HG02571 (cell line): ENCODE measurements around the gene MMP15.
"Not testable (repeated sequence)": the region's sequence is repeated elsewhere in the genome, so short reads cannot be mapped to it uniquely, and the experiment has no call there.

Source experiments
- ATAC-seq: cut with Tn5 transposase; IDR thresholded peaks from one replicate; pipeline ENCODE4 v1.9.1; 2021; ENCODE audit warnings: mild to moderate bottlenecking, moderate library complexity; ENCODE audit not compliant: unreplicated experiment

Gene MMP15

DNA sequence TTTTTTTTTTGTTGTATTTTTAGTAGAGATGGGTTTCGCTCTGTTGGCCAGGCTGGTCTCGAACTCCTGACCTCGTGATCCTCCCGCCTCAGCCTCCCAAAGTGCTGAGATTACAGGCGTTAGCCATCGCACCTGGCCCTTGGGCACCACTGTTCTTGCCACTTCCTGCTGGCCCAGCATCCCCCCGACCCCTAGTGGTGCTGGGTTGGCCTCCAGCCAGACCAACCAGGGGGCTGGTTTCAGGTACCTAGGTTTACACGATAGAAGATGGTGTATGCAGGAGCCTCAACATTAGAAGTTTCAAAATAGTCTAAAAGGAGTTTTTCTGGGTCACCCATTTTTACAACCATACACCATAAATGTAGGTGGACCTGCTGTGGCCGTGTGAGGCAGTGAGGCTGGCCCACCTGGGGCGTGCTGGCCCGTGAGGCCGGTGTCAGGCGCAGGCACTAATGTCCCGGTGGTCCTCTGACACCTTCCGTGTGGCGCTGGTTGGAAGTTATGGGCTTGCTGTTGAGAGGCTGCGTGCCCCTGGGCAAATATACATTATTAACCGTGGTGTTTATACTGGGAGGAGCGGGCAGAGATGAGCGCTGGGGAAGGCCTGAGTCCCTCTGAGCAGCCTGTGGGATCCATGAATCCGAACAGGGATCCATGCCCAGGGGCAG lies 60.2 kb downstream of the MMP15 start:
- no peak for ATAC-seq

DNA sequence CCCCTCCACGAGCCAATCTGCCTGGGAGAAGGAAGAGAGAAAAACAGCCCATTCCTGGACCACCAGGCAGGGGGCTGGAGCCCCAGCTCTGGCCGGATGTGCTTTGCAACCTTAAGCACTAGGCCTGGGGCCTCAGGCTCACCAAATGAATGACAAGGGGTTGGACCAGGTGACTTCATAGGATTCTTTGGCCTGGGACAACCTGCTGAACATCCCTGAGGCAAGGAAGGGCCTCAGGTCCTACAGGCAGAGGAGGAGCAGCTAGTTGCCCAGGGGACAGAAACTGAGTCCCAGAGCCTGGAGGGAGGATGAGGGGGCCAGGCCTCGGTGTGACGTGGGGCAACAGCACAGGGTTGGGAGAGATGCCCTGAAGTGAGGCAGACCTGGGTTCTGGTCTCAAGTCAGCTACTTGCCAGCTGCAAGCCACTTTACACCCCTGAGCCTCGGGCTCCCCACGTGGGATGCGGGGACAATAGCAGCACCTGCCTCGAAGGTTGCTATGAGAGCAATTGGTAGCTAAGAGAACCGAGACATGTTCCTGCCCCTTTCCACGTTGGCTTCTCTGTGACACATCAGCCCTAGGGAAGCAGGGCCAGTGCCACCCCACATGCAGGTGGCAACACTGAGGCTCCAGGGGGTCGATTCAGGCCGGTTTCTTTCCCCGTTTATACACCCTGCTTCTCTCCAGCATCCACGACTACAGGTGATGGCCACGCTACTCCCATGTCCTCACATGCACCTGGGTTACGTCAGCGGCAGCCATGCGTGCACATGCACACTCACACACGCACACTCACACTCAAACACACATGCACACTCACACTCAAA lies 61.0 kb downstream of the MMP15 start:
- no peak for ATAC-seq

DNA sequence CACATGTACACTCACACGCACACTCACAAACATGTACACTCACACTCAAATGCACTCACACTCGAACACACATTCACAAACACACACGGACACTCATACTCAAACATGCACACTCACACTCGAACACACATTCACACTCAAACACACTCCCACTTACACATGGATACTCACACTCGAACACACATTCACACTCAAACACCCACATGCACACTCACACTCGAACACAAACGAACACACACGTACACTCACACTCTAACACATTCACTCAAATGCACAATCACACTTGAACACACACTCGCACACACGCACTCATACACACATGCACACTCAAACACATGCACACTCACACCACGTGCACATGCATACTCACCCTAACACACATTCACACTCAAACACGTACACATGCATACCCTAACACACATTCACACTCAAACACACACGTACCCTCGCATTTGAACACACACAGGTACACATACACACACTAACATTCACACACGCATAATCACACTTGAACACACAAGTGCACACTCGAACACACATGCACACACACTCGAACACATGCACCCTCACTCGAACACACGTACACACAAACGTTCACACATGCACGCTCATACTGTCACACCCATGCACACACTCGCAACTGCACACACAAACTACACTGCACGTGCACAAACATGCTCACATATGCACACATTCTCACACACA lies 61.8 kb downstream of the MMP15 start:
- ATAC-seq, result no peak

DNA sequence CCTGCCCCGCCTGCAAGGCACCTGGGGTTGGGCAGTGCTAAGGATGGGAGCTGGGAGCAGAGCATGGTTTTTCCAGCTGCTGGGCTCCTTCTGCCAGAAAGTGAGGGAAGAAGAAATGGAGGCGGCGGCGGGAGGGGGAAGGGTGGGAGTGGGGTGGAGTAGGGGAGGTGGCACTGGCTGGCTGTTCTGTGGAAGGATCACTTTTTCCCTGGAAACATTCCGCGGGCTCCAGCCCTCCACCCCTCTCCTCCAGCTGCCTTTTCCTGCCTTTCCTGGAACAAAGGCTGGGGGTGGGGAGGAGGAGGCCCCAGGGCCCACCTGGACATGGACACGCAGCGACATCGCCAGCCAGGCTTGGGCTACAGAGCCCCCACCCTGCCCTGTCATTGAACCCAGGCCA lies 62.5 kb downstream of the MMP15 start:
- ATAC-seq, result no peak

DNA sequence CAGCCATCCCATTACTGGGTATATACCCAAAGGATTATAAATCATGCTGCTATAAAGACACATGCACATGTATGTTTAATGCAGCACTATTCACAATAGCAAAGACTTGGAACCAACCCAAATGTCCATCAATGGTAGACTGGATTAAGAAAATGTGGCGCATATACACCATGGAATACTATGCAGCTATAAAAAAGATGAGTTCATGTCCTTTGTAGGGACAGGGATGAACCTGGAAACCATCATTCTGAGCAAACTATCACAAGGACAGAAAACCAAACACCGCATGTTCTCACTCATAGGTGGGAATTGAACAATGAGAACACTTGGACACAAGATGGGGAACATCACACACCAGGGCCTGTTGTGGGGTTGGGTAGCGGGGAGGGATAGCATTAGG lies 64.8 kb downstream of the MMP15 start:
- not testable (repeated sequence) for ATAC-seq

DNA sequence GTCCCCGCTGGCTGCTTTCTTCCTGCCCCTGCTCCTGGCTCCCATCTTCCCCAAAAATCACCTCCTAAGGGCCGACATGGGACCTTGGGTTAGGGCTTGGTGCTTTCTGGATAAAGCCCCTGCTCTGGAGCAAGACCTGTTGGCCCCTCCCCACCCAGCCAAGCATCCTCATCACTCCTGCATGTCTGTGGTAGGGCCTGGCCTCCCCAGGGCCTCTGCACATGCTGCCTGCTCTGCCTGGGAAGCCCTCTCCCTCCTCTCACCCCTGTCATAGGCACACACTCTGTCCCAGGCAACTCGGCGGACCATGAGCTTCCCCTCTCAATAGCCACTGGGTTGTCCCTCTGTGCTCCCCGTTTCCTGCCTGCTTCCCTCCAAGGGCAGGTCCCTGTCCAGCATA lies 68.5 kb downstream of the MMP15 start:
- ATAC-seq, result no peak

DNA sequence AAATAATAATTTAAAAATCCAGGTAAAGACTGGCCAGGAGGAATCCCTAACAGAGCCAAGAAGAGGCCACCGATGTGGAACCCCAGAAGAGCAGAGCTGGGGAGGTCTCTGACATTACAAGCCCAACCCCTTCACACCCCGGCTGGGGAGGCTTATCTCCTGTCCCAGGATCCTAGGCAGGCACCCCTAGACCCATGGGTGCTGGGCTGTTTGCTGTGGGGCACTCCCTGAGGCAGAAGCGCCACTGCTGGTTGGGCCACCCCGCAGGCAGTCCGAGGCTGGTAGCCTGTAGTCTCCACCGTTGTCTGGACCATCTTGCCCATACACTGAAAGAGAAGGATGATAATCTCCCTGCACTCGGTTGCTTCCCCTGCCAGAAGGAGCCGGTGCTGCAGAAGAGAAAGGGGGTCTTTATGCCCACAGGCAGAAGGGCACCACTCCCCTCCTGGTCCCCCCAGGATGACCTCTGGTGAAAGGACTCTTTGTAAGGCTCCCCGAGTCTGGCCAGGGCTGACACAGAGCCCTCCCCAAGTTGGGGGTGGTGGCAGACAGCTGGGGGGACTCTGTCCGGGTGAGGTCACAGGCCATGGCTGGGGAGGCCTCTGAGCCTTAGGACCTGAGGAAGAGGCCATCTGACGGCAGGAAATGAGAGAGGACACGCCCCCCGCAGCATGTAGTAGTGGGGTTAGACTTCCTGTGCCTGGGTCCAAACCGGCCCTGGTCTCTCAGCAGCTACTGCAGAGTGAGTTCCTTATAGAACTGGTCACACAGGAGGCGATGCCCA lies 69.4 kb downstream of the MMP15 start:
- ATAC-seq, result no peak

DNA sequence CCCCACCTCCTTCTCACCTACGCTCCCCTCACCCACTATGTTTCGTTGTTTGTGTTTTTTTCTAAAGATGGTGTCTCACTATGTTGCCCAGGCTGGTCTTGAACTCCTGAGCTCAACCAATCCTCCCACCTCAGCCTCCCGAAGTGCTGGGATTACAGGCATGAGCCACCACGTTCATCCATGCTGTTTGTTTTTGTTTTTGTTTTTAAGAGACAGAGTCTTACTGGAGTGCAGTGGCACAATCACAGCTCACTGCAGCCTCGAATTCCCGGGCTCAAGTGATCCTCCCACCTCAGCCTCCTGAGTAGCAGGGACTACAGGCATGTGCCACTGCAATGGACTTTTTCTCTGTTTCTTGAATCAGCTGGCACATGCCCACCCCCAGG lies 70.0 kb downstream of the MMP15 start:
- not testable (repeated sequence) for ATAC-seq

DNA sequence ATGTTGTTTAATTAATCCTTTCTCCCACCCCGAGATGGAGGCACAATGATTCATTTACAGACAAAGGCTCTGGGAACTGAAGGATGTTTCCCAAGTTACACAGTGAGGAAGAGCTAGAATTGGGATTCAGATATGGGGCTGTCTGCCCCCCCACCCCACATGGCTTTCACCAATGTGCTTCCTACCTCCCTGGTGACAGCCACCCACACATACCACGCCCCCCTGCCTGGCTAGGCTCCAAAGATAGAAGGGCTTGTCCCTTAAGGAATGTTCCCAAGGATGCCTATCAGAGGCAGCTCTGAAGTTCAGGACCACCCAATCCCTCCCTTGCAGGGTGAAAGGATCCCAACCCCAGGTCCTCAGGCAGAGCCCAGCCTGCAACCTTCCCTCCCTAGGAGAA lies 70.7 kb downstream of the MMP15 start:
- no peak for ATAC-seq
